LNCaP clone FGC (cell line): Measurements from ENCODE around the gene POLRMT.
"Not testable (repeated sequence)": the region's sequence is repeated elsewhere in the genome, so short reads cannot be mapped to it uniquely, and the experiment has no call there.

Experiments used
- DNase-seq: peaks from one replicate; pipeline ENCODE4 v3.0.0-alpha.2; 2011; ENCODE audit warnings: low read depth
- H3K4me3 ChIP-seq: 2 replicates; pipeline ENCODE4 v1.5.1; 2011; ENCODE audit warnings: mild to moderate bottlenecking, low read depth, low read length, control low read depth
- CTCF ChIP-seq: IDR thresholded peaks from 2 replicates; pipeline ENCODE4 v1.5.1; 2012; ENCODE audit warnings: mild to moderate bottlenecking; ENCODE audit not compliant: control insufficient read depth, insufficient read depth; ENCODE audit errors: extremely low read depth

Gene POLRMT

GRCh38 chr19:670609-671075 lies 37.3 kb upstream of the POLRMT start:
- no peak overlapping the region for H3K4me3 ChIP-seq
- TF ChIP-seq CTCF = no peak
- no peak for DNase-seq

- not testable (repeated sequence) for H3K4me3 ChIP-seq, DNase-seq
These were observed 35.5 kb upstream of the POLRMT start for GRCh38 chr19:668675-669434.

GRCh38 chr19:666985-667573 lies 33.7 kb upstream of the POLRMT start:
- not testable (repeated sequence) for DNase-seq

GRCh38 chr19:664913-665443 lies 31.6 kb upstream of the POLRMT start:
- H3K4me3 ChIP-seq = no peak overlapping the region
- peak; percentile 89 for TF ChIP-seq CTCF
- no peak for DNase-seq

More at GRCh38 chr19:666985-667573, 33.7 kb upstream of the POLRMT start:
- H3K4me3 ChIP-seq = not testable (repeated sequence)

- peak overlapping the region; percentile 70 for H3K4me3 ChIP-seq
- no peak for TF ChIP-seq CTCF
- no peak for DNase-seq
These were observed 30.4 kb upstream of the POLRMT start for GRCh38 chr19:663682-664117.

GRCh38 chr19:662962-663681 lies 29.8 kb upstream of the POLRMT start, which contains the start of gene RNF126:
Gene RNF126, minus strand, starts transcription at chr19:663214. Its CDS starts 93 bp downstream, at chr19:663121.
- peak within 1 kb of the TSS; percentile 94 for H3K4me3 ChIP-seq
- DNase-seq = peak; percentile 59
- TF ChIP-seq CTCF = no peak

GRCh38 chr19:662207-662961 lies 29.0 kb upstream of the POLRMT start:
- no peak for DNase-seq
- peak overlapping the region; percentile 94 for H3K4me3 ChIP-seq
- TF ChIP-seq CTCF = no peak
